CD4-positive, alpha-beta T cell treated with Interleukin-6 for 4 hours (primary cell): ENCODE data around the gene KRT82.
"Not testable (repeated sequence)": the region's sequence is repeated elsewhere in the genome, so short reads cannot be mapped to it uniquely, and the experiment has no call there.

ENCODE experiments used
- DNase-seq: peaks from one replicate; pipeline ENCODE4 v3.0.0-alpha.2; 2020; ENCODE audit warnings: mixed read lengths

KRT82 gene

DNA sequence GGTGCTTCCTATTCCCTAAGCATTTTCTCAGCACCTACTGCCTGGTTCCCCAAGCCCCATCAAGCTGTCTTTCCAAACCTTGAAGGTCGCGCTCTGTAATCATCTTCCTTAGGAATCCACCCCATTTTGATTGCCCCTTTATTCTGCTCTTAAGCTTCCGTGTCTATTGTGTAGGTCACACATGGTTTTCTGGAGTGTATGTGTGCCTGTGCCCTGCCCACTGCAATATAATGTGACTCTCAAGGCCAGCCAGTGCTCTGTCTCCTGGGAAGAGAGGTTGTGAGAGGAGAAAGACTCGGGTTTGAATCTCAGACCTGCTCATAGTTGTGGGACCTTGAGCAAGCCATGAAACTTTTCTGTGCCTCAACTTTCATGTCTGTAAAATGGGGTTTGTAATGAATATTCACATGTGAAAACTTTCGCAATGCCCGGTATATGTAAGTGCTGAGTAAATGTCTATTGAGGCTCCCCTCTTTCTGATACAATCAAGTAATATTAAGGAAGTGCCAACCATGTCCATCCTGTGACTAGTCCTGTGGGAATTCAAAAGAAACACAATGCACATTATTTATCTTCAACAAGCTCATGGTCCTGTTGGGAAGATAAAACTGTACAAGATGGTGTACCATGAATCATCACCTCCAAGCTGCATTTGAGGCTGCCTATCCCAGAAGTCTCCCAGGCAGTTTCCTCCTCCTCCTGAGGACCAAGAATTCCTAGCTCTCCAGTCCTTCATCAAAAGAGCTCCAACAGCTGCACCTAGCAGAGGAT is 28.8 kb upstream of the KRT82 start:
- DNase-seq: no peak

DNA sequence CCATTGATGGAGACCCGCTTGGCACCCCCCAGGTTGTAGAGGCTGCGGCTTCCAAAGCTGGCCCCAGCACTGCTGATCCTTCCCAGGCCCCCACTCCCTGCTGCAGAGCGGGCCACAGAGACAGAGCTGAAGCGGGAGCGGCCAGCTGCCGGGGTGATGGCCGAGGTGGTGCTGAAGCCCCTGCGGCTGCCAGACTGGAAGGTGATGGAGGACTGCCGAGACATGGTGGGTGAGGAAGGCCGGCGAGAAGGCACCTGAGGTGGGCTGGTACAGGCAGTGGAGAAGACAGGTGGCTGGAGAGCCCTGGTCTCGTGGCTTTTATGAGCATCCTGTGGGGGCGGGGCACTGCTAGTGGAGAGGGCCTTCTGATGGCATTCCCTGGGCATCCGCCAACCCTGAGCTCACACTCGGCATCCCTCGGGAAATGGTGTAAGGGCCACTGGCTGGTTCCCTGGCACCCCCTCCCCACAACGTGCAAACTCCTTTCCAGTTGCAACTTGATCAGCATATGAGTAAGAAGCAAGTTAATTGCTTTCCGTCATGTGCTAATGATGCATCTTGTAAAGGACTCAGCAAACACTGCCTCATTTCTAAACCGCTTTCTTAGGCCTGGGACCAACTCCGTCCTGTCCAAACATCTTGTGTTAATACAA is 28.1 kb upstream of the KRT82 start, which contains the start of gene KRT75:
TSS of gene KRT75 (minus strand) at position 291 of the 653 bp plus-strand sequence. CDS start at position 224, 67 bp downstream.
- no peak for DNase-seq

DNA sequence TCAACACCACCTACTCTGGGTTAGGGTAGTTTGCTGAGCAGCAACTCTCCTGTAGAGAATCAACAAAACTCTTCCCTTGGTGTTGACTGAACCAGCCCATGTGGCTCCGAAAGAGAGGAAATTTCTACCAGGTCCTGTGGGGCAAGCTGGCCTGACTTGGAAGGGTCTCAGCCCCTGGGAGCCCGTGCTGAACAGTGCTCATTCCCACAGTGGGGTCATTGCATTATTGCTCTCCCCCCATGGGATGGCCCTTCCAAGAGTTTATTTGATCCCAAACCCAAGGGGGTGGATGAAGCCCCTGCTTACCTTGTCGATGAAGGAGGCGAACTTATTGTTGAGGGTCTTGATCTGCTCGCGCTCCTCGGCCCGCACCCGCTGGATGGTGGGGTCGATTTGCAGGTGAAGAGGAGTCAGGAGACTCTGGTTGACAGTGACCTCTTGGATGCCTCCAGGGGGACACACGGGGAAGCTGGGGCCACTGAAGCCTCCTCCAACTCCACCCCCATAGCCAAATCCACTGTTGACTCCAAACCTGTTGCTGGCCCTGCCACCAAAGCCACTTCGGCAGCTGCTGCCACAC is 27.5 kb upstream of the KRT82 start:
- no peak for DNase-seq

DNA sequence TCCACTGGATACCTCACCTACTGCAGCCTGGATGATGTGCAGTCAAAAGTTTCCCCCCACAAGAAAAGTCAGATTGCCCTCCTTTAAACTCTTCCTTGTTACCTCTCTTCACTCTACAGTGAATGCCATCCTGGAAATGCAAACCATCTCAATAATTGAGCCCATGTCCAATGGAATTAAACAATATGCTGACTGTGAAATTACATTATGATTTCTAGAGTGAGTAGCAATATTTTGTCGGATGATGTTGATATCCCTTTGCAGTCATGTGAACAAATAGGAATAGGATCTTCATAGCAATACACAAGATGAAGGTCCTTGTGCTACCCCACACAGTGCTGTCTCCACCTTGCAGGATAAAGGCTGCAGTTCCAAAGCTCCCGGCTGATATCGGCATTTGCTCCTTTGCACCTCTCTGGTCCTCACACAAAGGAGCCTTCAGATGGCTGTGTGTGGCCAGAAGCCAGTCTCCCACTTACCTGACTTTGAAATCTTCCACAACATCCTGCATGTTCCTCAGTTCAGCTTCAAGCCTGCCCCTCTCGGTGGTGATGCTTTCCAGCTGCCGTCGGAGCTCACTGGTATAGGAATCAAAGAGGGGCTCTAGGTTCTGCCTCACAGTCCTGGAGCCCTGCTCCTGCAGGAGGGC is 26.5 kb upstream of the KRT82 start:
- DNase-seq: no peak

DNA sequence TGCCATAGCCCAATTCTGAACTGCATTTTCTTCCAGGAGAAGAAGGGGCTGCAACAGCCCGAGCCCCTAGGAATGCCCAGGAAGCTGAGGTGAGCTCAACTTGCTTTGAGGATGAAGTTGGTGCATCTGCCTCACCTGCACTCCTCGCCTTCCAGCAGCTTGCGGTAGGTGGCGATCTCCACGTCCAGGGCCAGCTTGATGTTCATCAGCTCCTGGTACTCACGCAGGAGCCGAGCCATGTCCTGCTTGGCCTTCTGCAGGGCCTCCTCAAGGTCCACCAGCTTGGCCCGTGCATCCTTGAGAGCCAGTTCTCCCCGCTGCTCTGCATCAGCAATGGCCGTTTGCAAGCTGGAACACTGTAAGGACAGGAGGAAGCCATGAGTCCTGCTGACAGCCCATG is 22.0 kb upstream of the KRT82 start:
- DNase-seq: no peak

DNA sequence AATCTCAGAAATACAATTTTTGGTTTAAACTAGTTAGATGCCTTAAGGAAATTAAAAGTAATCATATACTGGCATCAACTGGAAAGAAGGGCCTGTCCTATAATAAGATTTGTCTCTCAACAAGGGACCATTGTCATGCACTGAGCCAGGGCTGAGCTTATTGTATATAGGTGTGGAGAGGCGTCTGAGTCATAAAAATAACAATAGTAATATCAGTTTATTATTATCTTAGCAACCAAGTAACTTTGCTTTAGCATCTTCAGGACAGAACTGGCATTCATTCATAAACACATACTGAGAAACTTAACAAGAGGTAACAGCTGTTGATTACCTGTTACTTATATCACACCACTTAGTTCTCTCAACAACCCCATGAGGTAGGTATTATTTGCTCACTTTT is 20.9 kb upstream of the KRT82 start:
- DNase-seq: no peak

GRCh38 chr12:52426034-52426433 is 19.9 kb upstream of the KRT82 start:
- DNase-seq: no peak

DNA sequence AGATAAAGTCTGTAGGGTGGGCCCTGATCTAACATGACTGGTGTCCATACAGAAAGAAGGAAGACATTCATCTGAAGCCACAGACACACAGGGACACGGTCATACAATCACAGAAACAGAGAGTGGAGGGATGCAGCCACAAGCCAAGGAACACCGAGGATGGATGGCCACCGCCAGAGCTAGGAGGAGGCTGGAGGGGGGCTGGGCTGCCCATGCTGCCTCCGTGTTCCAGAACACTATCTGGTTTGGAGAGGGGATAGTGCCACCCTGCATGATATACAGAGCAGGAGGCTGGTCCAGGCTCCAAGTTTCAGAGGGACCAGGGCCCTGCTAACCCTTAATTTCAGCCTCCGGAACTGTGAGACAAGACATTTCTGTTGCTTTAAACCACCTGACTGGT is 19.3 kb upstream of the KRT82 start:
- no peak for DNase-seq

- DNase-seq: no peak
Measured at GRCh38 chr12:52423661-52424500, 17.7 kb upstream of the KRT82 start.

DNA sequence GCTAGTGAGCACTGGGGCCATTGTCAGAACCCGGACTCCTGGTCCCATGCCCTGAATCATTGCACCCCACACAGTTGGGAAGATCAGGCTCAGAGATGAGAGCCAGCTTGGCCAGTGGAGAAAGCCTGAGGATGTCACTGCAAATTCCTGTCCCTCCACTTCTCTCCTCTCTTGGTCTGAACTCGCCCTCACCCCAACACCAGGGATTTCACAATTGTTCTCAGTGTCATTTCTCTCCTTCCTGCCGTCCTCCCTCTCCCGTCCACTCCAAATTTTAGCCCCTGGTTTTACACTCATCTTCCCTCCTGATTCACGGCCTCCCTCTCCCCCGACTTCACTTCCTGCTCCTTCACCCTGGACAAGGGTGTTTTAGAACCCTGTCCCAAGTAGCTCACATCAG is 16.9 kb upstream of the KRT82 start:
- DNase-seq: no peak

GRCh38 chr12:52419656-52420055 is 13.5 kb upstream of the KRT82 start:
- no peak for DNase-seq

- DNase-seq: no peak
Measured at GRCh38 chr12:52418576-52419110, 12.5 kb upstream of the KRT82 start.

DNA sequence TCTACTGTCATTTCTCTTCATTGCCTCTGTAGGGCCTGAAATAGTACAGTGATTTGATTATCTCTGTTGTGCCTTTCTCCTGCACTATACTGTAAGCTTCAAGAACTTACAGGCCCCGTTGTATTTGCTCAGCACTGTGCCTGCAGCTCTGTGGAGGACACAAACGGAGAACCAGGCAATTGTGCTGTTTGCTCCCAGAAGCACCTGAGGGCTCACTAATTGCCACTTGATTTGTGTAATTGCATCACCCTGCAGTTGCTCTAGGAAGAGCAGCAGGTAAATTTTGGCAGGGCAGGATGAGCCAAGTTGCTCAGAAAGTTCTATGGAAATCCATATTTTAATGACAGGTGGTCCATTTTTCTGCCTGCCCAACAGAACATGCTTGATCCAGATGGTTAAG is 11.6 kb upstream of the KRT82 start:
- no peak for DNase-seq

DNA sequence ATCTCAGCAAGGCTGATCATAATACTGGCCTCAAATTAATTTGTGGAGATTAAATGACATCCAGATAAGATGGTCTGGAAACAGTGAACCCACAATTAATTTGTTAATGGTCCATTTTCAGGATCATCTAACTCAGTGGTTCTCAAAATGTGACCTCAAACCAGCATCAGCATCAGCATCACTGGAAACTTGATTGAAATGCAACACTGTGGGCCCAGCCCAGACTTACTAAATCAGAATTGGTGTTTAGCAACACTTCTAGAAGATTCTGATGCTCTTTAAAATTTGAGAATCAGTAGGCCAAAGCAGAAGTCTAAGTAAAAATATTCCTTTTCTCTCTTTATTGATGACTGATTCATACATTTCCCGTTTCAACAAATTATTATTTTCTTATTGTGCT is 10.7 kb upstream of the KRT82 start:
- DNase-seq: no peak

- no peak for DNase-seq
Measured at GRCh38 chr12:52415870-52416750, 10.0 kb upstream of the KRT82 start.

- DNase-seq: no peak
Measured at GRCh38 chr12:52414936-52415335, 8.8 kb upstream of the KRT82 start.

DNA sequence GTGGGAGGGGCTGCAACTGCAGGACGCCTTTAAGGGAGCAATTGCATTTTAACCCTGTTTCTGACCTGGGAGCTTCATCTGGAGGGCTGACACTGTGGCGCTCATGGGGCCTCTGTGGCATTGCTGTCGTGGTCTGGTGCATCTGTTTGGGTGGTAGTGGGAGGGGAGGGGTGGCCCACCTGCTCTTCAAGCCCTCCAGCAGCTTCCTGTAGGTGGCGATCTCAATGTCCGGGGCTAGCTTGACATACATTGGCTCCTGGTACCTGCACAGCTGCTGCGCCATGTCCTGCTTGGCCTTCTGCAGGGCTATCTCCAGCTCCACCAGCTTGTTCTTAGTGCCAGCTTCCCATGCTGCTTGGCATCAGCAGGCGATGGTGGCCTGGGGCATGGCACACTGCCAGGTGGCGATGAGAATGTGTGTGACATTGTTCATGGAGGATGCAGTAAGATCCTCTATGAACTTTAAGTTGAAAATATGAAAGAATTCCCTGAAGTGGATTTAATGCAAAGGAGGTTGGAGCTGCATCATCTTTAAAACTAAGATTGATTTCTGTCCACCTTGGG is 7.7 kb upstream of the KRT82 start:
- no peak for DNase-seq

DNA sequence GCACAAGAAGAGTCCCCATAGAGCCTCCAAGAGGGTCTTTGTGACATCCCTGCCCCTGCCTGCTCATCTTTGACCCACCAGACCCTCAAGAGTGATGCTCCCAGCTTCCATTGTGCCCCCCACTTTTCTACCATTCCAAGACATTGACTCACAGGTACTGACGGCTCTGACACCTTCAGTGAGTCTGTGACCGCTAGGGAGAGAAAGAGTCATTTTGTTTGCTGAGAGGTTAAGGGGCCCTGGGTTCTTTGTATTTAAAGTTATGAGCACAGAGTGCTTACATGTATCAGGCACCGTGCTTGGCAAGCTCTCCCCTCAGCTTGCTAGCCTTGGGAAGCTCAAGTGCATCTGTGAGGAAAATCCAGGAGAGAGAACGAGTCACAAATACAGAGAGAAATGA is 7.1 kb upstream of the KRT82 start:
- DNase-seq: no peak

DNA sequence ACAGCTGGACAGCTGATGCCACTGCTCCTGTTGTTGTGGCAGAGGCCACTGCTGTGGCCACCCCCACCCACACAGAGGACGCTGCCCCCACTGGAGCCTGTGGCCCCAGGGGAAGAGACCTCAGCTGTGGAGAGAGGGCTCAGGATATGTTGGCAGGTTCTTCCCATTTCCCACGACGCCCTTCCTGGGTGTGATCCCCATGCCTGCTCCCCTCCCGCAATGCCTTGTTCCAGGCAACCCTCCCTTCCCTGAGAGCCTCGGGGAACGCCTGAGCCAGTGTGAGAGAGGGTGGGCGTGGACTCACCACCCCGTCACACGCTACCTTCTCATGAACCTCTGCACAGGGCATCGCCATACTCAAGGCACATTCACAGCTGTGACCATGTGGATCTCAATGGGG is 5.7 kb upstream of the KRT82 start:
- DNase-seq: no peak

- DNase-seq: not testable (repeated sequence)
Measured at GRCh38 chr12:52410589-52411248, 4.6 kb upstream of the KRT82 start.

- DNase-seq: no peak
Measured at GRCh38 chr12:52407918-52408317, 1.8 kb upstream of the KRT82 start.
